GM18951 (cell line): ENCODE measurements around the gene OR2AK2.
"Not testable (repeated sequence)": the region's sequence is repeated elsewhere in the genome, so short reads cannot be mapped to it uniquely, and the experiment has no call there.

Source experiments
- POLR2A ChIP-seq: IDR thresholded peaks from 4 replicates; pipeline ENCODE4 v1.6.1; 2011; ENCODE audit warnings: mild to moderate bottlenecking; ENCODE audit not compliant: insufficient read length, insufficient read depth; ENCODE audit errors: extremely low read depth
- in situ Hi-C: fragments of 300-500 bp; cut with MboI; formaldehyde crosslinking; loops from one replicate; pipeline ENCODE4 v1.12.0; 2022; ENCODE audit warnings: low sequenced_read_pairs, mixed read lengths, inconsistent platforms; ENCODE audit not compliant: unreplicated experiment

Gene OR2AK2, protein sequence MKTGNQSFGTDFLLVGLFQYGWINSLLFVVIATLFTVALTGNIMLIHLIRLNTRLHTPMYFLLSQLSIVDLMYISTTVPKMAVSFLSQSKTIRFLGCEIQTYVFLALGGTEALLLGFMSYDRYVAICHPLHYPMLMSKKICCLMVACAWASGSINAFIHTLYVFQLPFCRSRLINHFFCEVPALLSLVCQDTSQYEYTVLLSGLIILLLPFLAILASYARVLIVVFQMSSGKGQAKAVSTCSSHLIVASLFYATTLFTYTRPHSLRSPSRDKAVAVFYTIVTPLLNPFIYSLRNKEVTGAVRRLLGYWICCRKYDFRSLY

DNA sequence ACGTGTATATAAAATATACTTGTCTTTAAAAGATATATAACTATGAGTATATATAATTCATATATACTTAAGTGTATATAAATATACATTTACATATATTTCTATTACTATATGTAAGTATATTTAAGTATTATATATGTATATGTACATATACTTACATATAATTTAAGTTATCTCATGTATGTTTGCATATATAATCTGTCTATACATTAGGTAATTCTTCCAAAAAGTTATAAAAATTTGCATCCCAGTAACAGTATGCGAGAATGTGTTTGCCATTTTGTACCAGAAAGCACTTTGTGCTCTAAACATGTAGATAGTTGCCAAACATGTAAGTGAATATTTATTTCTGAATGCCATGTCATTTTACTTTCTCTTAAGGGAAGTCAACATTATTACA is at the start of gene OR2AK2:
Gene OR2AK2 (plus strand): TSS at position 301 of the 400 bp plus-strand sequence. CDS start 144 bp downstream, outside the sequence.
- no peak for TF ChIP-seq POLR2A
- in situ Hi-C loops: no loop called here

DNA sequence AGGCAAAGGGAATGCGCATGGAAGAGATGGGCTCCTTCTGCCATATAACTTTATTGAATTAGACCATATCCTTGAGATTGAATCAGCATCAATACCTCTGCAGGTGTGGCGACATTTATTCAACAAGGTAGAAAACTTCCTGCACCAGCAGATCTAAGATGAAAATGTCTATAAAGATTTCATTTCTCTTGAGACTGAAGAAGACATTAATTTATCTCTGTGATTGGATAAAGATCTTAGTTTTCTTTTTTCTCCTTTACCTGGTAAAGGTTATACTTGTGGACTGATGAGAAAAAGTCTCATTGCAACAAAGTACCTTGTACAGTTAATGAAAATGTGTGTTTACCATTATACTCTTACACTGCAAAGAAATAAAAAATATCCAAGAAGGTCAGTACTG is 45.1 kb upstream of the OR2AK2 start, which contains the start of gene OR2T8:
Gene OR2T8 (plus strand): TSS at position 301 of the 400 bp plus-strand sequence. CDS start 766 bp downstream, outside the sequence.
- TF ChIP-seq POLR2A: no peak
- in situ Hi-C loops: no loop called here

DNA sequence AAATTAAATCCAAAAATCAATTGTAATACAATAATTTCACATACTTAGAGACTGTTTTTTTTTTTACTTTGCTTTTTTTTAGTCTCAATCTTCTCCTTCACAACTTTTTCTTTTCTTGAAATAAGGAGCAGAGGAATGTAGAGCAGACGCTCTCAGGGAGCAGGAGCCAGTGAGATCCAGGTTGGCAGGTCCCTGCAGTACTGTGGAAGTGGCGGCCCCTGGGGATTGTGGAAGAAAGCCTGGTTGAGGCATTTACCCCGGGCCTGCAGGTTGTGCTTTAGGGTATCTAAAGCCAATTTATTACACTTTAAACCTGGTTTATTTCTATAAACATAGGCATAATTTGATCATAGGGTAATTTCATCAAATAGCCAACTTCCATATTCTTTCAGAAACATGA is 41.1 kb upstream of the OR2AK2 start:
- in situ Hi-C loops: no loop called here
- no peak for TF ChIP-seq POLR2A

DNA sequence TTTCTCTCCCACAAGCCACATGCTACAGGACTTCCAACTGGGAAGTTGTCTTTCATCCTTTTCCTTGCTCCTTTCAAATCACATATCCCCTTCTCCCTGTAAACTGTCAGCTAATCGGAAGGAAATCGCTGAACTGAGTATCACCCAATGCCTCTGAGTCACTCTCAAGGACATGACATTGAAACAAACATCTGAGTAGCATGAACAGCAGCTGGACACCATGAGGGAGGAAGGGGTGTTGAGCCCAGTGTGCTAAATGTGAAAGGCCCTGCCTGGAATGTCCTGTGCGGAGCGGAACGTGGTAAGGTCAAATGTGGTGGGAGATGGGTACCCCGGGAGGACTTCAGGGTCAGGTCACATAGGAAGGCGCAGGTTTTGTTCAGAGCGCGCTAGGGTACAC is 40.2 kb upstream of the OR2AK2 start, which contains the start of gene OR2AJ1:
Gene OR2AJ1 (plus strand): TSS at position 22 of the 400 bp plus-strand sequence. CDS start 8,880 bp downstream, outside the sequence.
- no peak for TF ChIP-seq POLR2A
- in situ Hi-C loops: no loop called here

DNA sequence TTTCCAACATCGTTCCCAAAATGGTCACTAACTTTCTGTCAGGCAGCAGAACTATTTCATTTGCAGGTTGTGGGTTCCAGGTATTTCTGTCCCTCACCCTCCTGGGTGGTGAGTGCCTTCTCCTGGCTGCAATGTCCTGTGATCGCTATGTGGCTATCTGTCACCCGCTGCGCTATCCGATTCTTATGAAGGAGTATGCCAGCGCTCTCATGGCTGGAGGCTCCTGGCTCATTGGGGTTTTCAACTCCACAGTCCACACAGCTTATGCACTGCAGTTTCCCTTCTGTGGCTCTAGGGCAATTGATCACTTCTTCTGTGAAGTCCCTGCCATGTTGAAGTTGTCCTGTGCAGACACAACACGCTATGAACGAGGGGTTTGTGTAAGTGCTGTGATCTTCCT is 31.0 kb upstream of the OR2AK2 start:
- TF ChIP-seq POLR2A: no peak
- in situ Hi-C loops: no loop called here

DNA sequence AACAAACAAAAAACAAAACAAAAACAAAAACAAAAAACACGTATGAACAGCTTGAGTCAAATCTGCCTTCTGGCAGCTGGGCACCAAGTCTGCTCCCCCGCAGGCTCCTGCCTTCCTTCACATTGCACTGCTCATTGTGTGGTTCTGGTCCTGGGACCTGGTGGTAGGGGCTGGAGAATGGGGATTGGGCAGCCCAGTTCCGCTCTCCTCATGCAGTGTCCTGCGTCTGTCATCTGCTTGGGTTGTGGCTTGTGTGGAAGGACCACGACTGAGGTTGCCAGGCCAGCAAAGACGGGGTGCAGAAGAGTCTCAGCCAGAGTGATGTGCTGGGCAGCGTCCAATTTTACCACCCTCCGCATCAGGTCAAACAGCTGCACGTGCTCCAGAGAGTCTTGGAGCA is 29.3 kb upstream of the OR2AK2 start:
- no peak for TF ChIP-seq POLR2A
- in situ Hi-C loops: no loop called here

DNA sequence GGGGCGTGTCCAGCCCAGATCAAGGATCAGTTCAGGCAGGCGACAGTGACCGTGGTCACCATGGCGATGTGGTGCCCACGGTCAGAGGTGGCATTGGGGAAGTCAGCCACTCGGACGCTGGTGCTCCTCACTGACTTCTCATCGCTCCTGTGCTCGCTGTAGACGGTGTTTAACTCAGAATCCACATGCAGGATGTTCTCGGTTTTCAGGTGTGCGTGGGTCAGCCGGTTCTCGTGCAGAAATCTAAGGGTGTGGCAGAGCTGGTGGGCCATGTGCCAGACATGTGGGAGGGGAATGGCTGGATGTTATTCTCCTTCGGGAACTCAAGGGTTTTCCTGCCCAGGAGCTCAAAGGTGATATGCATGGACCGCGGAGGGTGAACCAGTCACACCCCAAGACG is 28.6 kb upstream of the OR2AK2 start:
- in situ Hi-C loops: no loop called here
- TF ChIP-seq POLR2A: no peak

DNA sequence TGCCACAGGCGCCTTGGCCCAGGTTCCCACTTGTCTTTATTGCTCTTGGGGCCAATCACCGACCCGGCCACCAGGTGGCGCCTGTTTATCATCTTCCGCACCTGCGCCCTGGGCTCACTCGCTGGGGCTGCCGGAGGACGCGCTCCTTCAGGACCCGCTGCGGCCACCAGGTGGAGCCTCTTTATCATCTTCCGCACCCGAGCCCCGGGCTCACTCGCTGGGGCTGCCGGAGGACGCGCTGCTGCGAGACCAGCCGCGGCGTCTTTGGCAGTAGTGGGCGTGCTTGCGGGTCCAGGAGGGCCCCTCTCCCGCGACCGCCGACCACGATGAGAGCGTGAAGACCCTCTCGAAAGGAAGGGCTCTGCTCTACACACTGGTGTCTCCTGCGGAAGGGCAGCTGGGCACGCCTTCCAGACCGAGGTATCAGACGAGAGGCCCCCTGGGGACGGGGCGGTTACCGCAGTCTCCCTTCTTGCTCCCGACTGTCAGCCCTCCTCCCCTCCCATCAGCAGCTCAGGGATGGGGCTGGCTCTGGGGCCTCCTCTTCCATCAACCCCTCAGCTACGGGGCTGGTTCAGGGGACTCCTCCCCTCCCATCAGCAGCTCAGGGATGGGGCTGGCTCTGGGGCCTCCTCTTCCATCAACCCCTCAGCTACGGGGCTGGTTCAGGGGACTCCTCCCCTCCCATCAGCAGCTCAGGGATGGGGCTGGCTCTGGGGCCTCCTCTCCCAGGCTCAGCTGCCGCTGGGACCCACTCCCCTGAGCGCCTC is 27.9 kb upstream of the OR2AK2 start:
- in situ Hi-C loops: not testable (repeated sequence)

DNA sequence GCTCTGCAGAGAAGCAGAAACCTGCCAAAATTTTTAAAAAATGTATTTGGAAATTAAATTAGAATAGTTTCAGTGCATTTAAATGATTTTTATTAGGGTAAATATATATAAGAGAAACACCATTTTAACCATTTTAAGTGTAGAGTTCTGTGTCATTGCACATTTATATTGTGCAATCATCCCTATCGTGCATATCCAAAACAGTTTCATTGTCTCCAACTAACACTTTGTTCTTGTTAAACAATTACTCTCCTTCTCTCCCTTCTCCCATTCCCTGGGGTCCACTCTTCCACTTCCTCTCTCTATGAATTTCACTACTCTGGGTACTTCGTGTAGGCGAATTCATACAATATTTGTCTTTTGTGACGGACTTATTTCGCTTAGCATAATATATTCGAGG is 22.4 kb upstream of the OR2AK2 start:
- in situ Hi-C loops: no loop called here
- TF ChIP-seq POLR2A: no peak

DNA sequence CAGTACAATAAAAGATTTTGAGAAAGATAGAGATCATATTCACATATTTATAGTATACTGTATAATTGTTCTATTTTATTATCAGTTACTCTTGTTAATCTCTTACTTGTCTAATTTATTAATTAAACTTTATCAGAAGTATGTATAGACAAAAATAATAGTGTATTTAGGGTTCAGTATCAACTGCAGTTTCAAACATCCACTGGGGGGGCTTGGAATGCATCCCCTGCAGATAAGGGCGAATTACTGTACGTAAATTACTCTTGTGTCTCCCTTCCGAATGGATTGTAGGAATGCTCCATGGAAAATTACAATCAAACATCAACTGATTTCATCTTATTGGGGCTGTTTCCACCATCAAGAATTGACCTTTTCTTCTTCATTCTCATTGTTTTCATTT is 16.5 kb upstream of the OR2AK2 start, which contains the start of gene OR2L8:
Gene OR2L8 (plus strand): TSS at position 301 of the 400 bp plus-strand sequence. CDS start 0 bp downstream, at position 301.
- in situ Hi-C loops: no loop called here
- no peak for TF ChIP-seq POLR2A

DNA sequence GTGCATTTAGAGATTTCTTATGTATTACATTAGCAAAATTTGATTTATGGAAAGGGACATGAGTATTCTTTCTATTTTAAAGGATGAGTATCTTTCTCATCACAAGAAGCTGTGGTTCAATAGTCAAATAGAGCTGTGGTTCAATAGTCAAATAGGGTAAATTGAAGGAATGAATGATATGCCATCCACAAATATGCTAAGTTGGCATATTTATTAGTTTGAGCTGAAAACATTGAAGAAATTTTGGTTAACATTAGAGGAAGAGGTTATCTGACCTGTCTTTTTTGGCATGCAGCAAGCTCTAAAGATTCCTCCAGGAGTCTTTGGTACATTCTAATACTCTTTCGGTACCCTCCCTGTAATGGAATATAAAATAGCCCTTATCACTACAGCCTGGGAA is 11.6 kb upstream of the OR2AK2 start:
- in situ Hi-C loops: no loop called here
- no peak for TF ChIP-seq POLR2A

DNA sequence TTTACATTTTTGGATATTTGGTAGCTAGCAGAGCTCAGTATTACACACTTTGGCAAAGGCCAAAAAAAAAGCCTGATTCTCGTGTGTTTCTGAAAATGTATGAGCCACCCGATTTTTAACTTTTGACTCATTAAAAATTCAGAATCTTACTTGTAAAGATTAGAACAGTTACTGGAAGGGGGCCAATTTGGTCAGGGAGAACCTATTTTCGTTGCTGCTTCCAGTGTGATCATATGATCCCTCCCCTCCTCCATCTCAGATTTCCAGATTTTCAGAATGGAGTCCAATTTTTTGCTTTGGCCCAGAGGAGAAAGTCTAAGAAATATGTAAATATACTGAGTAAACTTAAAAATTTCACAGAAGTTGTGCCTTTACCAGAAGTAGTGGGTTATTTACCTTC is 3.2 kb upstream of the OR2AK2 start:
- in situ Hi-C loops: no loop called here

DNA sequence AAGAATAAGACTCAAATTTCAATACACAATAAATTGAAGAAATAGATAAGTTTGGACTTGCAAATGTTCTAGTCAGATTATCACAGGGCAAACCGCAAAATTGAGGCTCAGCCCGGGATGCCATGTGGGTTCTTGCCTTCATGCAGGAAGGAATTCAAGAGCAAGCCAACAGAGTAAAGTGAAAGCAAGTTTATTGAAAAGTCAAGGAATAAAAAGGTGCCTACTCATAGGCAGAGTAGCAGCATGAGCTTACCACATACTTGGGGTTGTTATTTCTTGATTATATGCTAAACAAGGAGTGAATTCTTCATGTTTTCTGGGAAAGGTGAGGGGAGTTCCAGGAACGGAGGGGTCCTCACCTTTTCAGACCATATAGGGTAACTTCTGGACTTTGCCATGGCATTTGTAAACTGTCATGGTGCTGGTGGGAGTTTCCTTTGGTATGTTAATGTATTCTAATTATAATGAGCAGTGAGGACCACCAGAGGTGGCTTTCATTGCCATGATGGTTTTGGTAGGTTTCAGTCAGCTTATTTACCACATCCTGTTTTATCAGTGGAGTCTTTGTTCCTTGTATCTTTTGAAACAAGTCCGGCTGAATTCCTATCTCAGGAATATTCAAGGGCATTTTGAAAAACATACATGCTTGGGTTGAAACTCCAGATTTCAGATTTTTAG is 2.0 kb upstream of the OR2AK2 start:
- no peak for TF ChIP-seq POLR2A
- in situ Hi-C loops: no loop called here

More for the DNA sequence above, 3.2 kb upstream of the OR2AK2 start:
- no peak for TF ChIP-seq POLR2A
